Astrocyte of the cerebellum (primary cell): ENCODE data around the gene CCDC180.

Experiments
- DNase-seq: peaks from one replicate; pipeline ENCODE4 v3.0.0-alpha.2; 2011; ENCODE audit warnings: low read depth
- H3K4me3 ChIP-seq: 2 replicates; pipeline ENCODE4 v1.5.1; 2011; ENCODE audit warnings: mild to moderate bottlenecking, low read depth, low read length, moderate library complexity
- CTCF ChIP-seq: IDR thresholded peaks from 2 replicates; pipeline ENCODE4 v1.5.1; 2012; ENCODE audit warnings: low read length, low read depth, moderate library complexity, mild to moderate bottlenecking; ENCODE audit errors: missing control alignments
- in situ Hi-C: cut with HindIII; loops from 2 replicates; pipeline ENCODE4 v1.10.0; 2017; ENCODE audit warnings: low sequenced_read_pairs

CCDC180 gene

DNA sequence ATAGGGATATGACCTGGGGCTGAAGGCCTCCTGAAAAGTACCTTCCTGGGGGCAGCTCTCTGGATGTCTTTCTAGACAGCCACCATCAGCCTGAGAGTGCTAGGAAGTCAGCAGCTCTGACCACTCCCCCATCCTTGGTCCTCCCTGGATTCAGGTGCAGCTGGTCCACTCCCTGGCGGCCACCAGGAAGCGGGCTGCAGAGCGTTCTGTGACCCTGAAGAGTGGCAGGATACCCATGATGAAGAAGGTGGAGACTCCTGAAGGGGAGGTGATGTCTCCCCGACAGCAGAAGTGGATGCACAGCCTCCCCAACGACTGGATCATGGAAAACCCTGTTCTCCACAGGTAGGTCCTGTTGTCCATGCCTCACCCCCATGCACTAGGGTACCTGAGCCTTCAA, 1.8 kb downstream of the CCDC180 start:
- no peak overlapping the region for H3K4me3 ChIP-seq
- no peak for TF ChIP-seq CTCF
- DNase-seq = no peak
- in situ Hi-C loops = no loop called here

- H3K4me3 ChIP-seq = no peak overlapping the region
- in situ Hi-C loops = no loop called here
- DNase-seq = no peak
- no peak for TF ChIP-seq CTCF
Measured at GRCh38 chr9:97310023-97310422, 2.6 kb downstream of the CCDC180 start.

GRCh38 chr9:97310896-97311295, 3.4 kb downstream of the CCDC180 start:
- in situ Hi-C loops = no loop called here
- DNase-seq = no peak
- no peak for TF ChIP-seq CTCF
- no peak overlapping the region for H3K4me3 ChIP-seq

- no peak for TF ChIP-seq CTCF
- in situ Hi-C loops = no loop called here
- no peak overlapping the region for H3K4me3 ChIP-seq
- no peak for DNase-seq
Measured at GRCh38 chr9:97311798-97312500, 4.5 kb downstream of the CCDC180 start.

GRCh38 chr9:97312556-97312955, 5.1 kb downstream of the CCDC180 start:
- no peak for TF ChIP-seq CTCF
- in situ Hi-C loops = no loop called here
- no peak overlapping the region for H3K4me3 ChIP-seq
- DNase-seq = no peak

DNA sequence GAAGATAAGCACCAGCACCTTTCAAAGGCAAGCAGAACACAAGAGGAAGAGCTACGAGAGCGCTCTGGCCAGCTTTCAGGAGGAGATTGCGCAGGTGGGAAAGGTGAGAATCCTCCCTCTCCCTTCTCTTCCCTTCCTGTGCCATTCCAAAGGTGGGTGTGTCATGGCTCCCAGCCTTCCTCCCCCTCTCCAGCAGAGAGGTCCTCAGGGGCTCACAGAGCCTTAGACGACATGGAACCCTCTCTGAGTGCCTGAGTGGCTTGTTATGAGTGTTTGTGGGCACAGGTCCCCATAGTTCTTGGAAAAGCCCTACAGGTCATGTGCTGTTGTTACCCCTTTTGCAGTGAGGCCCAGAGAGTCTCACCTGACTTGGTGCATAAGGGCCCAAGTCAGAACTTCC, 5.8 kb downstream of the CCDC180 start:
- no peak for DNase-seq
- in situ Hi-C loops = no loop called here
- TF ChIP-seq CTCF = no peak
- H3K4me3 ChIP-seq = no peak overlapping the region
